Karpas-422 (cell line): ENCODE results near the gene SPP1. TPM values are rescaled to one million over a fixed set of nuclear protein-coding genes. Genes with fewer than 3 reads are reported as not detected.
"Not testable (repeated sequence)": the region's sequence is repeated elsewhere in the genome, so short reads cannot be mapped to it uniquely, and the experiment has no call there.

Experiments used
- DNase-seq: peaks from one replicate; pipeline ENCODE4 v3.0.0-alpha.2; 2015
- H2AFZ ChIP-seq: fragments of 200-600 bp; sonication (generic); 2 replicates; pipeline ENCODE4 v1.6.1; 2014; ENCODE audit warnings: antibody characterized with exemption, low read length, mixed read lengths
- H3K27ac ChIP-seq: fragments of 200-600 bp; sonication (generic); 2 replicates; pipeline ENCODE4 v1.5.1; 2014; ENCODE audit warnings: mild to moderate bottlenecking, low read length, moderate library complexity
- H3K27me3 ChIP-seq: fragments of 200-600 bp; sonication (generic); 2 replicates; pipeline ENCODE4 v1.6.1; 2014; ENCODE audit warnings: low read length, mixed read lengths
- H3K36me3 ChIP-seq: fragments of 200-600 bp; sonication (generic); 2 replicates; pipeline ENCODE4 v1.6.1; 2014; ENCODE audit warnings: low read length, mixed read lengths; ENCODE audit not compliant: insufficient read depth
- H3K4me1 ChIP-seq: fragments of 200-600 bp; sonication (generic); 2 replicates; pipeline ENCODE4 v1.6.1; 2014; ENCODE audit warnings: mild to moderate bottlenecking, low read length, mixed read lengths
- H3K4me2 ChIP-seq: fragments of 200-600 bp; sonication (generic); 2 replicates; pipeline ENCODE4 v1.6.1; 2014; ENCODE audit warnings: low read length, low read depth, mild to moderate bottlenecking; ENCODE audit not compliant: poor library complexity, severe bottlenecking
- H3K4me3 ChIP-seq: fragments of 200-600 bp; sonication (generic); 2 replicates; pipeline ENCODE4 v1.5.1; 2014; ENCODE audit warnings: mild to moderate bottlenecking, antibody characterized with exemption, low read length, mixed read lengths
- H3K79me2 ChIP-seq: fragments of 200-600 bp; sonication (generic); 2 replicates; pipeline ENCODE4 v1.6.1; 2014; ENCODE audit warnings: mild to moderate bottlenecking, low read length, mixed read lengths
- H3K9ac ChIP-seq: fragments of 200-600 bp; sonication (generic); 2 replicates; pipeline ENCODE4 v1.6.0; 2014; ENCODE audit warnings: low read length
- H3K9me2 ChIP-seq: fragments of 200-600 bp; sonication (generic), shearing (Covaris generic); replicated peaks from 2 replicates; pipeline ENCODE4 v1.6.0; 2014; ENCODE audit warnings: mild to moderate bottlenecking, low read length, moderate library complexity; ENCODE audit not compliant: insufficient read depth
- H3K9me3 ChIP-seq: fragments of 300-700, 200-600 bp; sonication (generic); 2 replicates; pipeline ENCODE4 v1.6.1; 2014; ENCODE audit warnings: low read length, mixed read lengths
- H4K20me1 ChIP-seq: fragments of 200-600 bp; sonication (generic); 2 replicates; pipeline ENCODE4 v1.6.1; 2014; ENCODE audit warnings: mild to moderate bottlenecking, antibody characterized with exemption, low read length, low read depth; ENCODE audit not compliant: insufficient read depth
- total RNA-seq: library from RNA; depleted of rRNA; stranded (reverse); fragments of >200 nt; shearing (Covaris generic); gene quantifications from 2 replicates; pipeline ENCODE4 v1.2.3, GENCODE V29; 2014; ENCODE audit warnings: low replicate concordance

The SPP1 gene
- total RNA-seq, 1 experiment from 2014 or later: not detected

DNA sequence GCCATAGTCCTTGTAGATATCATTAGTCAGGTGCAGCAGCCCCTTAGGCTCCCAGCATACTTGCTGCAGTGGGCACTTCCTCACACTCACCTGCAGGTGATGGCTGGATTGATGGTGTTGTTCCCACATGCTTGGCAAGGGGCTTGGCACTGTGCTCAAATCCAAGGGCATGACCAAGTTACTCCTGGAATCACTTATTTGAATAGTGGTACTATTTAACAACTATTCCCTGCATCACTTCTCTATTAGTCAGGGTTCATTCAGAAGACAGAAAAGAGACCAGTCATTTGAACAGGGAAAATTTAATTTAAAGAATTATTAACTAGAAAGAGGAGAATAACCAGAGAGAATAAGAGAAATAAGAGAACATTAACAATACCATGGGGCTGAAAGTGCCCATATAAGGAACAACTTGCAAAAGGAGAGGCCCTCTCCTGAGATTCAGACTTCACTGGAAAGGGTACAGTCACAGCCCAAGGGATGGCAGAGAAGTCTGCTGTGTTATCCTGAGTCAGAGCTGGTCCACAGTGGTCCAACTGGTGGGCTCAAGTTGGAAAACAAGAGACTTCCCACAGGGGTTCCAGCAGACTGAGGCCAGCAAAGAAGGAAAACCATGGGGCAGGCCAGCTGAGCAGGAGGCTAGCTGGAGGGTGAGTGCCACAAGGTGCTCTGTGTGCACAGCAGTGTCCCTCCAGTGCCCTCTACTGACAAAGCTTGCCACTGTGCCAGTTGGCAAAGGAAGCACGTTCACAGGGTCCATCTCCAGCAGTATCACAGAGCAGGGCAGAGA lies 9.8 kb downstream of the SPP1 start:
- peak; percentile 78 for DNase-seq
- no peak overlapping the region for H3K9ac ChIP-seq
- no peaks in the 10 kb centered on the region for H3K9me3 ChIP-seq
- no peaks in the 10 kb centered on the region for H3K4me1 ChIP-seq
- H3K4me2 ChIP-seq: no peak overlapping the region
- no peaks in the 10 kb centered on the region for H3K79me2 ChIP-seq
- H3K9me2 ChIP-seq: no peaks in the 10 kb centered on the region
- no peaks in the 10 kb centered on the region for H3K36me3 ChIP-seq
- no peak overlapping the region for H2AFZ ChIP-seq
- no peaks in the 10 kb centered on the region for H3K27me3 ChIP-seq
- no peak overlapping the region for H3K4me3 ChIP-seq
- no peaks in the 10 kb centered on the region for H4K20me1 ChIP-seq
- H3K27ac ChIP-seq: no peak overlapping the region

DNA sequence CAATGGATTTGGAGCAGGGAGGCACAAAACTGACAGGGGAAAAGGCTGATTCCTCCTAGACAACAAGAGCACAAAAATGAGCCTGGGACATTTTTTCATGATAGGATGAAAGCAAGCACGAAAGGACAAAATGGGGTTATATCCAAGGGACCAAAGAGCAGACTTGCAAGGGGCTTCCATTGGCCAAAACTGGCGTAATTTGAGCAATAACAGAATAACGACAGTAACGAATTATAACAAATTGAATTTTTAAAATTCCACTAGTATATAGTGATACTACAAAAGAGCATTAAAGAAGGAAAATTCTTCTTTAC lies 10.3 kb downstream of the SPP1 start:
- Histone ChIP-seq H3K4me3 (no peak overlapping the region), H3K79me2 (no peaks in the 10 kb centered on the region), H3K4me2 (no peak overlapping the region), H4K20me1 (no peaks in the 10 kb centered on the region), H3K36me3 (no peaks in the 10 kb centered on the region), H3K9ac (no peak overlapping the region), H3K9me3 (no peaks in the 10 kb centered on the region), H3K9me2 (no peaks in the 10 kb centered on the region), H3K27ac (no peak overlapping the region), H3K4me1 (no peaks in the 10 kb centered on the region), H2AFZ (no peak overlapping the region), H3K27me3 (no peaks in the 10 kb centered on the region)
- DNase-seq: no peak

DNA sequence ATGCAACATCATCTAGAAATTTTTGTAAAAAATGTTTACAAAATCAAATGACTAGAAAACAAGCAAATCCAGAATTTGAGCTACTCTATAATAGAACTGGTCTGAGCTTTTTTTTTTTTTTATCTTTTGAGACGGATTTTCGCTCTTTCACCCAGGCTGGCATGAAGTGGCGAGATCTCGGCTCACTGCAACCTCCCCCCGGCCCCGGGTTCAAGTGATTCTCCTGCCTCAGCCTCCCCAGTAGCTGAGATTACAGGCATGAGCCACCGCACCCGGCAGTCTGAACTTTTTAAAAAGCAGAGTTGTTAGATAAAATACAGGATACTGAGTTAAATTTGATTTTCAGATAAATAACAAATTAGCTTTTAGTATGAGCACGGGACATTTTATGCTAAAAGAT lies 11.0 kb downstream of the SPP1 start:
- no peak overlapping the region for H3K27ac ChIP-seq
- no peaks in the 10 kb centered on the region for H3K79me2 ChIP-seq
- H3K9me2 ChIP-seq: no peaks in the 10 kb centered on the region
- no peak for DNase-seq
- no peaks in the 10 kb centered on the region for H3K9me3 ChIP-seq
- H4K20me1 ChIP-seq: no peaks in the 10 kb centered on the region
- no peaks in the 10 kb centered on the region for H3K36me3 ChIP-seq
- H3K9ac ChIP-seq: no peak overlapping the region
- H3K27me3 ChIP-seq: no peaks in the 10 kb centered on the region
- no peak overlapping the region for H3K4me2 ChIP-seq
- H2AFZ ChIP-seq: no peak overlapping the region
- no peak overlapping the region for H3K4me3 ChIP-seq
- H3K4me1 ChIP-seq: no peaks in the 10 kb centered on the region

DNA sequence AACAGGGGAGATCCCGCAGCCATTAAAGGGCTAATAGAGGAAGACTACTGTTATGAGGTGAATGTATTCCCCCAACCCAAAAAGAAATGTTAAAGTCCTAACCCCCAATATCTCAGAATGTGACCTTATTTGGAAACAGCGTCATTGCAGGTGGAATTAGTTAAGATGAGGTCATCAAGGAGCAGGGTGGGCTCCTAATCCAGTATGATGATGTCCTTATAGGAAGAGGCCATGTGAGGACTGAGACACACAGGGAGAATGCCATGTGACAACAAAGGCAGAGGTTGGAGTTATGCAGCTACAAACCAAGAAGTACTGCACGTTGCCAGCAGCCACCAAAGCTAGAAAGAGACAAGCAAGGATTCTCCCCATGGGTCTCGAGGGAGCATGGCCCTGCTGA lies 14.3 kb downstream of the SPP1 start:
- Histone ChIP-seq H3K36me3 (no peaks in the 10 kb centered on the region), H3K4me2 (no peak overlapping the region), H4K20me1 (no peaks in the 10 kb centered on the region), H3K9ac (no peak overlapping the region), H3K4me1 (no peaks in the 10 kb centered on the region), H3K27me3 (no peaks in the 10 kb centered on the region), H3K79me2 (no peaks in the 10 kb centered on the region), H3K9me3 (no peaks in the 10 kb centered on the region), H3K27ac (no peak overlapping the region), H2AFZ (no peak overlapping the region), H3K4me3 (no peak overlapping the region), H3K9me2 (no peaks in the 10 kb centered on the region)
- no peak for DNase-seq

DNA sequence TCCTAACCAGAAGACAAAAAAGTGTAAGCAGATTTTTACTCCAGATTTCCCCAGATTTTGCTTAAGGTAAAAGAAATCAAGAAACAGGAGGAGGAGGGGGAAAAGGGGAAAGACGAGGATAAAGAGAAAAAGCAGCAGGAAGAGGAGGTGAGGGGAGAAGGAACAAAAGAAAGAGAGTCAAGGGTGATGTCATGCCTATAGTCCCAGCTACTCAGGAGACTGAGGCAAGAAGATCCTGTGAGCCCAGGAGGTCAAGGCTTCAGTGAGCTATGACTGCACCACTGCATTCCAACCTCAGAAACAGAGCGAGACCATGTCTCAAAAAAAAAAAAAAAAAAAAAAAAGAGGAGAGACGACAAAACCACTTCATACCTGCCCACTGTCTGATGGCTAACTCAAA lies 19.9 kb downstream of the SPP1 start:
- H3K79me2 ChIP-seq: no peaks in the 10 kb centered on the region
- no peak overlapping the region for H3K27ac ChIP-seq
- no peaks in the 10 kb centered on the region for H3K4me1 ChIP-seq
- no peaks in the 10 kb centered on the region for H4K20me1 ChIP-seq
- H2AFZ ChIP-seq: no peak overlapping the region
- no peak overlapping the region for H3K9ac ChIP-seq
- DNase-seq: no peak
- H3K36me3 ChIP-seq: no peaks in the 10 kb centered on the region
- no peaks in the 10 kb centered on the region for H3K27me3 ChIP-seq
- no peaks in the 10 kb centered on the region for H3K9me2 ChIP-seq
- H3K4me2 ChIP-seq: no peak overlapping the region
- H3K9me3 ChIP-seq: no peaks in the 10 kb centered on the region
- H3K4me3 ChIP-seq: no peak overlapping the region

- H3K79me2 ChIP-seq, H3K9me3 ChIP-seq, H3K27me3 ChIP-seq, DNase-seq, H3K36me3 ChIP-seq, H2AFZ ChIP-seq, H3K27ac ChIP-seq, H3K4me2 ChIP-seq, H3K9ac ChIP-seq, H3K4me3 ChIP-seq, H3K9me2 ChIP-seq, H4K20me1 ChIP-seq, H3K4me1 ChIP-seq: not testable (repeated sequence)
These were observed 23.7 kb downstream of the SPP1 start for GRCh38 chr4:87999191-87999691.

DNA sequence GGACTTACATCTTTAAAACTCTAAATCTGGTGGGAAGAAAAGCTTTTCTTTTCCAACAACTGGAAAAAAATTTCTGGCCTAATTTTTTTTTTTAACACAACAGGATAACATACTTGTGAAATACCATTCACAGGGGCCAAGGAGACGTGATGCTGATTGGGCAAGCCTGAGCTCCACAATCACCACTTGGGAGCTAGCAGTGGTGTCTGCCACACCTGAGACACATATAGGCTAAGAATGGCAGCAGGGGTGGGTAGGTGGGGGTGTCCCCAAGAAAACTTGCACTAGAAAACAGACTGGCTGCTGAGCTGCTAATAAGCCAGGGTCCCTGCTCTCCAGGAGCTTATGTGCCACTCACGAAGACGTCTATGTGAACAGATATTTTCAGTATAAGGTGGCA lies 26.4 kb downstream of the SPP1 start:
- DNase-seq: no peak
- no peak overlapping the region for H3K4me3 ChIP-seq
- H3K9ac ChIP-seq: no peak overlapping the region

GRCh38 chr4:88002786-88003185 lies 27.3 kb downstream of the SPP1 start:
- Histone ChIP-seq H3K4me2 (no peak overlapping the region), H3K9me2 (no peaks in the 10 kb centered on the region), H3K79me2 (peaks cover under 1% of the 10 kb centered on the region; the same call in 1 of the 2 replicates), H2AFZ (no peak overlapping the region), H3K4me3 (no peak overlapping the region), H3K36me3 (no peaks in the 10 kb centered on the region), H3K27ac (no peak overlapping the region), H3K4me1 (0 out of 2 replicates have a peak, but pooled peaks cover 3% of the 10 kb centered on the region), H3K9me3 (no peaks in the 10 kb centered on the region), H3K9ac (no peak overlapping the region), H3K27me3 (no peaks in the 10 kb centered on the region), H4K20me1 (no peaks in the 10 kb centered on the region)
- no peak for DNase-seq

More for the DNA sequence above, 26.4 kb downstream of the SPP1 start:
- Histone ChIP-seq H4K20me1 (no peaks in the 10 kb centered on the region), H3K4me1 (no peaks in the 10 kb centered on the region), H2AFZ (no peak overlapping the region), H3K36me3 (no peaks in the 10 kb centered on the region), H3K27ac (no peak overlapping the region), H3K9me3 (no peaks in the 10 kb centered on the region), H3K9me2 (no peaks in the 10 kb centered on the region), H3K27me3 (no peaks in the 10 kb centered on the region), H3K79me2 (no peaks in the 10 kb centered on the region), H3K4me2 (no peak overlapping the region)
